ENCODE results near the gene GFRA1. TPM values are rescaled to one million over a fixed set of nuclear protein-coding genes. Genes with fewer than 3 reads are reported as not detected.

GFRA1 gene
- polyA plus RNA-seq: not detected

DNA sequence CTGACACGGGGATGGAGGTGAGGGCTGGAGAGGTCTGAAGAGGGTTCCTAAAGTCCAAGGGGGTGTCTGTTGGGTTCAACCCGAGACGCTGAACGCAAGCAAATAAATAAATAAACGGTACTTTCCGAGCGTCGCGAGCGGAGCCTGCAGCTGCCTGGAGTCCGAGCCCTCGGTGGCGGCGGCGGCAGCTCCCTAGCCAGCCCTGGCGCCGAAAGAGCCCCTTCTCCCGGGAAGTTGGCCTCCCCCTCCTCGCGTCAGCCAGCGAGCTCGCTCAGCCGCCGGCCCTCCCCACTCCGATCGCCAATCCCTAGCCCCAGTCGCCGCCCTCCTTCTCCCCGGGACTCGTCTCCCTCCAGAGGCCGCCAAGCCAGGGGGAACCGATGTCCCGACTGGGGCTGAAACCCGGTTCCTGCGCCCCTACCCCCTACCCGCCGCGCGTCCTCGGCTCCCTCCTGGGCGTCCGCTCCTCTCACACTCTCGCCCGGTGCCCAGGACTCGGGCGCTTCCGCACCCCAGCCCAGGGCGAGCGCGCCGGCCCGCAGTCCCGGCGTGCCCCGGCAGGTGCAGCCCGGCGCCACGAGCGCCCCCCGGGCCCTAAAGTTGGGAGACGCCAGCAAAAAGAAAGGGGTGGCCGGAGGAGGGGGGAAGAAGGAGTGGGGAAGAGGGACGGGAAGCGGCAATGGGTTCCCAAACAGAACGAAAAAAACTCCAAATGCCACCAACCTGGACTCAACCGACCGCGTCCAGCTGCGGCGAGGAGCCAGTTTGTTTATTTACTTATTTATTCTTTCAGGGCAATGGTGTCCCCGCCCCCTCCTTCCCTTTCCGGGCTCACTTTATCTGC lies at the start of gene GFRA1:
Gene GFRA1 (minus strand): TSS at position 767 of the 844 bp plus-strand sequence. CDS start 1,177 bp downstream, outside the sequence.
- Mint-ChIP-seq H3K27me3 (ENCODE audit: low read depth in 3 of 3) (peaks cover 4 to 16% (median 14%) of the 10 kb centered on the region in 3 donors), H3K9me3 (peaks cover 2 to 39% (median 8%) of the 10 kb centered on the region in 6 donors), H3K4me3 (peak within 1 kb of the TSS in 4 of 5 donors; percentile 22 to 67 (median 44)), H3K27ac (no peak within 1 kb of the TSS), H3K4me1 (peaks cover 0 to 2% of the 10 kb centered on the region in 2 donors), H3K36me3 (peaks cover 0 to 9% (median 6%) of the 10 kb centered on the region in 3 donors)
- DNase-seq: no peak

GRCh38 chr10:116316503-116316902 lies 43.5 kb upstream of the GFRA1 start:
- Mint-ChIP-seq H3K4me1 (peaks cover 0 to 15% of the 10 kb centered on the region in 2 donors), H3K4me3 (peak overlapping the region in 3 of 5 donors; percentile 18 to 50 (median 31)), H3K36me3 (no peaks in the 10 kb centered on the region), H3K27ac (peak overlapping the region in 1 of 6 donors; percentile 50), H3K27me3 (ENCODE audit: low read depth in 3 of 3) (no peaks in the 10 kb centered on the region), H3K9me3 (peaks cover 0 to 8% (median 0%) of the 10 kb centered on the region in 6 donors)
- no peak for DNase-seq

DNA sequence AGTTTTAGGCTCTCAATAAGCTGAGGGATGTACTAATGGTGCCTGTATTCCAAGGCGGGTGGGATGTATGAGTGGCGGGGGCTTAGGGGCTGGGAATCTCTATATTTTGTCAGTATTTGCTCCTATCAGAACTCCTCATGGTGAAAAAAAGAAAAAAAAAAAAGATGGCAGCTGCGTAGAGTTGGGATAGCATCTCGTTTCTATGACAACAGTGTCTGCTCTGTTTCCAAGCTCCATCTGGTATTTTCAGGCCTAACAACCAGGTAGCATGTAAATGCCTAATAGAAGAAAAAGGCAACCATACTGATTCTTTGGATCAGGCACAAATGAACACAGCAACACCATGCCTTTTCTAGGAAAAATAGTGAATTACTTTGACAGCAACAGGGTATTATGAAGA lies 39.5 kb upstream of the GFRA1 start:
- H3K27me3 Mint-ChIP-seq (ENCODE audit: low read depth in 3 of 3): no peaks in the 10 kb centered on the region
- no peaks in the 10 kb centered on the region for H3K36me3 Mint-ChIP-seq
- no peak for DNase-seq
- H3K4me3 Mint-ChIP-seq: no peak overlapping the region
- H3K4me1 Mint-ChIP-seq: peaks cover 0 to 15% of the 10 kb centered on the region in 2 donors
- H3K27ac Mint-ChIP-seq: no peak overlapping the region
- H3K9me3 Mint-ChIP-seq: peaks cover 0 to 10% (median under 1%) of the 10 kb centered on the region in 6 donors

DNA sequence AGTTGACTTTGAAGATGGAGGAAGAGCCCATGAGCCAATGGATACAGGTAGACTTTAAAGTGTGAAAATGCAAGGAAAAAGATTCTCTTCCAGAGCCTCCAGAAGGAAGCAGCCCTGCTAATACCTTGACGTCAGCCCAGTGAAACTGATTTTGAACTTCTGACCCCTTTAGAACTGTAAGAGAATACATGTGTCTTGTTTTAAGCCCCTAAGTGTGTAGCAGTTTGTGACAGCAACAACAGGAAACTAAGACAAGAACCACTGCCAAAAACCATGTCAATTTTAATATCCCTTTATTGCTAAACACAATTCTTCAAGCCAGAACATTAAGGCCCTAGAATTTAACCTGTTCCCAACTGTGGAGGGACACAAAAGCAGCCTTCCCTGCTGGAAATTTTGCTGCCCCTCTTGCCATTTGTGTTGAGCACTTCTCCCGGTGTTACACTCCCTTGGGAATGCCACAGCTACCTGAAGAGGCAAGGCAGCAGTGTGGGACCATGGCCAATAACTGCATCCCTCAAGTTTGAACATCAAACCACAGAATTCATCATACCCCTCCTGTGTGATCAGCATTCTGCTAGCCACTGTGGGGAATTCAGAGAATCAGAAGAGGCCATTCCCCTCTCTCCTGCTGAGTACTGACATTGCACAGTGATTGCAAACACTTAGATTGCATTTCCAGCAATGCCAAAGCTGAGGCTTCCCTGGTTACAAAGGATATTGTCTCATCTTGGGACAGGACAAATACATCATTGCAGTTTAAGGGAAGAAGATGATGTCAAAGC lies 38.9 kb upstream of the GFRA1 start:
- Mint-ChIP-seq H3K4me1 (peaks cover 0 to 13% of the 10 kb centered on the region in 2 donors), H3K36me3 (no peaks in the 10 kb centered on the region), H3K27ac (no peak overlapping the region), H3K27me3 (ENCODE audit: low read depth in 3 of 3) (no peaks in the 10 kb centered on the region), H3K4me3 (no peak overlapping the region), H3K9me3 (peaks cover 0 to 10% (median under 1%) of the 10 kb centered on the region in 6 donors)
- no peak for DNase-seq

- no peak for DNase-seq
- Mint-ChIP-seq H3K36me3 (no peaks in the 10 kb centered on the region), H3K9me3 (peaks cover 0 to 10% (median 2%) of the 10 kb centered on the region in 6 donors), H3K27ac (no peak overlapping the region), H3K27me3 (ENCODE audit: low read depth in 3 of 3) (no peaks in the 10 kb centered on the region), H3K4me3 (no peak overlapping the region), H3K4me1 (peaks cover 0 to 4% of the 10 kb centered on the region in 2 donors)
Observed at GRCh38 chr10:116311016-116311415, 38.0 kb upstream of the GFRA1 start.

DNA sequence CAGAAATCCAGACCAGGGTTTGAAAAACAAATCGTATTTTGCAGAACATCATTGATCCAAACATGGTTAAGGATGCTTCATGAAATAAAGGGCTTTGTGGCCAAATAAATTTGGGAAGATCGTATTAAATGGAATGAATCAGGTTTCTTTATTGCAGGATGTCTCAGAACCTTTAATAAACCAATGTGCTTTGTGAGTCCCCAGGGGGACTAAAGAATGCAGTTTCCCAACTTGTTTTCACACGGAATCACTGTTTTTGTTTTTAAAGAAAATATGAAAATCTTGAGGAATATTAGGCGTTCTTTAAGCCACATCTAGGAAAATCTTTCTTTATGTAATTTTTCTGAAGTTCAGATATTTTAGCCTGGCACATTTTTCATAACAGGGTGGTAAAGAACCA lies 34.4 kb upstream of the GFRA1 start:
- H3K4me1 Mint-ChIP-seq: no peaks in the 10 kb centered on the region
- no peak overlapping the region for H3K4me3 Mint-ChIP-seq
- no peak overlapping the region for H3K27ac Mint-ChIP-seq
- DNase-seq: no peak
- H3K36me3 Mint-ChIP-seq: no peaks in the 10 kb centered on the region
- no peaks in the 10 kb centered on the region for H3K27me3 Mint-ChIP-seq (ENCODE audit: low read depth in 3 of 3)
- H3K9me3 Mint-ChIP-seq: peaks cover 2 to 14% (median 7%) of the 10 kb centered on the region in 6 donors

DNA sequence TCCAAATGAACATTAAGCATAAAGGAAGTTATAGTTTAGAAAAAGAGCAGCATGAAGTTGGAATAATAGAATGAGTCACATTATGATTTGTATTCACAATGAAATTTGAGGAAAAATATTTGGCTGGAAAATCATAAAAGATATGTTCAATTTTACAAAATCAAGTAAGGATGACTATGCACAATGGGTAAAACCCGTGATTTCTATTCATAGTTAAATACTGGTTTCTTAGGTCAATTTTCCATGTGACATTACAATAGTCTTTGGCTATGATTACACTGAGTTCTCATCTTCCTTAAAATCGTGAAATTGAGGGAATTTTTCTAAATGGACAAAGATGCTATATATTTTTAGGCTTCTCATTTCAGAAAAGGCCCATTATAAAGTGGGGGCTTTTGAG lies 33.8 kb upstream of the GFRA1 start:
- Mint-ChIP-seq H3K9me3 (peaks cover 2 to 14% (median 7%) of the 10 kb centered on the region in 6 donors), H3K4me3 (no peak overlapping the region), H3K36me3 (no peaks in the 10 kb centered on the region), H3K4me1 (no peaks in the 10 kb centered on the region), H3K27ac (no peak overlapping the region), H3K27me3 (ENCODE audit: low read depth in 3 of 3) (no peaks in the 10 kb centered on the region)
- DNase-seq: no peak

DNA sequence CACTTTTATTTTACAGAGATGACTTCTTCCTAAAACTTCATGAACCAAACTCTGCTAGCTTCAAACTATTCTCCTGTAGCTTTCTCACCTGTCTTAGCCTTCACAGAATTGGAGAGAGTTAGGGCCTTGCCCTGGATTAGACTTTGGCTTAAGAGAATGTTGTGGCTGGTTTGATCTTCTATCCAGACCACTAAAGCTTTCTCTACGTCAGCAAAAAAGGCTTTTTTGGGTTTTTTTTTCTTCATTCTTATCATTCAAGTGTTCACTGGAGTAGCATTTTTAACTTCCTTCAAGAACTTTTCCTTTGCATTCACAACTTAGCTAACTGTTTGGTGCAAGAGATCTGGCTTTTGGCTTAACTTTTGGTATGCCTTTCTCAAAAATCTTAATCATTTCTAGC lies 31.9 kb upstream of the GFRA1 start:
- Mint-ChIP-seq H3K27me3 (ENCODE audit: low read depth in 3 of 3) (no peaks in the 10 kb centered on the region), H3K4me3 (no peak overlapping the region), H3K4me1 (no peaks in the 10 kb centered on the region), H3K36me3 (no peaks in the 10 kb centered on the region), H3K27ac (no peak overlapping the region), H3K9me3 (peaks cover 2 to 18% (median 6%) of the 10 kb centered on the region in 6 donors)
- no peak for DNase-seq

- Mint-ChIP-seq H3K4me3 (no peak overlapping the region), H3K36me3 (no peaks in the 10 kb centered on the region), H3K27ac (no peak overlapping the region), H3K9me3 (peaks cover 0 to 31% (median 7%) of the 10 kb centered on the region in 6 donors), H3K27me3 (ENCODE audit: low read depth in 3 of 3) (peaks cover 0 to 2% (median 2%) of the 10 kb centered on the region in 3 donors), H3K4me1 (no peaks in the 10 kb centered on the region)
- DNase-seq: no peak
Observed at GRCh38 chr10:116300542-116300941, 27.5 kb upstream of the GFRA1 start.

GRCh38 chr10:116298586-116298985 lies 25.6 kb upstream of the GFRA1 start:
- no peaks in the 10 kb centered on the region for H3K4me1 Mint-ChIP-seq
- no peak for DNase-seq
- H3K27ac Mint-ChIP-seq: no peak overlapping the region
- peaks cover 0 to 5% (median 2%) of the 10 kb centered on the region in 3 donors for H3K27me3 Mint-ChIP-seq (ENCODE audit: low read depth in 3 of 3)
- H3K9me3 Mint-ChIP-seq: peaks cover 0 to 28% (median 6%) of the 10 kb centered on the region in 6 donors
- no peaks in the 10 kb centered on the region for H3K36me3 Mint-ChIP-seq
- H3K4me3 Mint-ChIP-seq: no peak overlapping the region

DNA sequence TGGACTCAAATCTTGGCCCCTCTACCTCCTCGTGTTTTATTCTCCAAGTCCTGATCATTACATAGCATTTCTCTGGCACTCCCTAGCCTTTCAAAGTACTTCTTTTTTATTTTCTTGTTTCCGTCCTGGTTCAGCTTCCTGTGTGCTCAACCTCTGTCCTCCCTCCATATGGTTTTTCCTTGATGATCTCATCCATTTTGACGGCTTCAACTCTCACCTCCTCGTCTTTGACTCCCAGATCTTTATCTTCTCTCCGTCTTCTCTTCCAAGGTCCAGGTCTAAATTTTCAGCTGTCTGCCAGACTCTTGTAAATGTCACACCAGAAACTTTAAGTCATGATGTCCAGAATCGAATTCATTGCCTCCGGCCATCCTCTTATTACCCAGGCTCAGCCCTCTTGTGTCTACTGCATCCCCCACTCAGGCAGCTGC lies 23.3 kb upstream of the GFRA1 start:
- peaks cover 0 to 5% (median 2%) of the 10 kb centered on the region in 3 donors for H3K27me3 Mint-ChIP-seq (ENCODE audit: low read depth in 3 of 3)
- H3K36me3 Mint-ChIP-seq: no peaks in the 10 kb centered on the region
- H3K9me3 Mint-ChIP-seq: peaks cover 0 to 21% (median 7%) of the 10 kb centered on the region in 6 donors
- no peak overlapping the region for H3K27ac Mint-ChIP-seq
- no peak for DNase-seq
- H3K4me3 Mint-ChIP-seq: no peak overlapping the region
- no peaks in the 10 kb centered on the region for H3K4me1 Mint-ChIP-seq

GRCh38 chr10:116292493-116292892 lies 19.5 kb upstream of the GFRA1 start:
- Mint-ChIP-seq H3K4me1 (no peaks in the 10 kb centered on the region), H3K4me3 (no peak overlapping the region), H3K9me3 (peaks cover 0 to 15% (median 6%) of the 10 kb centered on the region in 6 donors), H3K27ac (no peak overlapping the region), H3K27me3 (ENCODE audit: low read depth in 3 of 3) (peaks cover 0 to 4% (median 3%) of the 10 kb centered on the region in 3 donors), H3K36me3 (no peaks in the 10 kb centered on the region)
- no peak for DNase-seq

DNA sequence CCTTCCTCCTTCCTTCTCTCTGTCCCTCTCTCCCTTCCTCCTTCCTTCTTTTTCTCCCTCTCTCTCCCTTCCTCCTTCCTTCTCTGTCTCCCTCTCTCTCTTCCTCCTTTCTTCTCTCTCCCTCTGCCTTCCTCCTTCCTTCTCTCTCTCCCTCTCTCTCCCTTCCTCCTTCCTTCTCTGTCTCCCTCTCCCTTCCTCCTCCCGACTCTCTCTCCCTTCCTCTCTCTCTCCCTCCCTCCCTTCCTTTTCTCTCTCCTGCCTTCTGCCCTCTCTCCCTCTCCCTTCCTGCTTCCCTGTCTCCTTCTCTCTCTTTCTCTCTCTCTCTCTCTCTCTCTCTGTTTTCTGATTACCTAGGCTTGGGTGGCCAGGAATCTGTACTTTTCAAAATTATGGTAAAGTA lies 16.6 kb upstream of the GFRA1 start:
- Mint-ChIP-seq H3K4me1 (no peaks in the 10 kb centered on the region), H3K36me3 (no peaks in the 10 kb centered on the region), H3K4me3 (no peak overlapping the region), H3K27me3 (ENCODE audit: low read depth in 3 of 3) (peaks cover 0 to 3% (median 2%) of the 10 kb centered on the region in 3 donors), H3K27ac (no peak overlapping the region), H3K9me3 (peaks cover 0 to 11% (median 5%) of the 10 kb centered on the region in 6 donors)
- DNase-seq: no peak

Data from immature natural killer cell (primary cell).